GM12891 (cell line): Measurements from ENCODE around the gene CACNB4.
"Not testable (repeated sequence)": the region's sequence is repeated elsewhere in the genome, so short reads cannot be mapped to it uniquely, and the experiment has no call there.

ENCODE experiments used
- DNase-seq: peaks from one replicate; pipeline ENCODE4 v3.0.0; 2011; ENCODE audit warnings: low spot score; ENCODE audit not compliant: insufficient read length
- FAIRE-seq: peaks from 2 replicates; lab custom pipeline; 2011; peaks lifted over from hg19 to GRCh38; lab: Jason Lieb, UNC
- PAX5 ChIP-seq: IDR thresholded peaks from 2 replicates; pipeline ENCODE4 v1.6.1; 2011; ENCODE audit warnings: low read length, moderate library complexity, mild to moderate bottlenecking; ENCODE audit not compliant: insufficient read depth, severe bottlenecking
- POLR2A ChIP-seq: IDR thresholded peaks from 2 replicates; pipeline ENCODE4 v1.6.1; 2011; ENCODE audit warnings: low read depth, low read length, control low read depth
- POLR2AphosphoS5 ChIP-seq: IDR thresholded peaks from 2 replicates; pipeline ENCODE4 v1.6.1; 2011; ENCODE audit warnings: low read depth, low read length, control low read depth
- POU2F2 ChIP-seq: IDR thresholded peaks from 2 replicates; pipeline ENCODE4 v1.6.1; 2011; ENCODE audit warnings: low read depth, mild to moderate bottlenecking, control low read depth, low read length, moderate library complexity
- SPI1 ChIP-seq: IDR thresholded peaks from 2 replicates; pipeline ENCODE4 v1.6.1; 2011; ENCODE audit warnings: low read depth, low read length, control low read depth
- TAF1 ChIP-seq: IDR thresholded peaks from 2 replicates; pipeline ENCODE4 v1.6.1; 2011; ENCODE audit warnings: low read depth, low read length, control low read depth

The CACNB4 gene

GRCh38 chr2:151891566-151892194, 207.2 kb downstream of the CACNB4 start:
- peak; percentile 26 for FAIRE-seq
- DNase-seq: no peak
- TF ChIP-seq POU2F2 (no peak), POLR2A (no peak)

- DNase-seq: no peak
- TF ChIP-seq POU2F2 (no peak), PAX5 (no peak), SPI1 (no peak), TAF1 (no peak), POLR2A (no peak), POLR2AphosphoS5 (no peak)
- FAIRE-seq: no peak
Measured at GRCh38 chr2:151887164-151887563, 211.7 kb downstream of the CACNB4 start.

- DNase-seq (no peak), FAIRE-seq (no peak)
- no peak for TF ChIP-seq POU2F2
- TF ChIP-seq POLR2A: no peak
- TF ChIP-seq POLR2AphosphoS5: no peak
- no peak for TF ChIP-seq TAF1
- TF ChIP-seq SPI1: no peak
- TF ChIP-seq PAX5: no peak
Measured at GRCh38 chr2:151886241-151886640, 212.6 kb downstream of the CACNB4 start.

- FAIRE-seq: no peak
- TF ChIP-seq TAF1: no peak
- no peak for TF ChIP-seq POU2F2
- no peak for TF ChIP-seq POLR2A
- TF ChIP-seq PAX5: no peak
- no peak for TF ChIP-seq POLR2AphosphoS5
- TF ChIP-seq SPI1: no peak
- no peak for DNase-seq
Measured at GRCh38 chr2:151882786-151883445, 215.9 kb downstream of the CACNB4 start.

- FAIRE-seq: no peak
- no peak for DNase-seq
- no peak for TF ChIP-seq POLR2A
- no peak for TF ChIP-seq PAX5
- TF ChIP-seq POU2F2: no peak
- TF ChIP-seq POLR2AphosphoS5: no peak
- no peak for TF ChIP-seq TAF1
- TF ChIP-seq SPI1: no peak
Measured at GRCh38 chr2:151881342-151881741, 217.5 kb downstream of the CACNB4 start.

- FAIRE-seq: no peak
- no peak for DNase-seq
- TF ChIP-seq POLR2AphosphoS5: no peak
- TF ChIP-seq POLR2A: no peak
- no peak for TF ChIP-seq SPI1
- no peak for TF ChIP-seq POU2F2
- no peak for TF ChIP-seq TAF1
Measured at GRCh38 chr2:151880586-151880985, 218.3 kb downstream of the CACNB4 start.

- no peak for DNase-seq
- no peak for FAIRE-seq
- TF ChIP-seq PAX5: no peak
- TF ChIP-seq POU2F2: no peak
- TF ChIP-seq TAF1: no peak
- no peak for TF ChIP-seq SPI1
- no peak for TF ChIP-seq POLR2AphosphoS5
- no peak for TF ChIP-seq POLR2A
Measured at GRCh38 chr2:151878655-151879563, 219.9 kb downstream of the CACNB4 start.

- DNase-seq (no peak), FAIRE-seq (peak; percentile 59)
- TF ChIP-seq POLR2AphosphoS5: no peak
- no peak for TF ChIP-seq TAF1
- no peak for TF ChIP-seq SPI1
- no peak for TF ChIP-seq POU2F2
- TF ChIP-seq POLR2A: no peak
- TF ChIP-seq PAX5: no peak
Measured at GRCh38 chr2:151878204-151878603, 220.6 kb downstream of the CACNB4 start.

- not testable (repeated sequence) for FAIRE-seq
Measured at GRCh38 chr2:151875631-151876030, 223.2 kb downstream of the CACNB4 start.

More at GRCh38 chr2:151875631-151876030, 223.2 kb downstream of the CACNB4 start:
- not testable (repeated sequence) for DNase-seq
